ENCODE measurements around the gene RHOT1.
"Not testable (repeated sequence)": the region's sequence is repeated elsewhere in the genome, so short reads cannot be mapped to it uniquely, and the experiment has no call there.

Gene RHOT1

GRCh38 chr17:32240750-32241149, 98.4 kb downstream of the RHOT1 start:
- DNase-seq: no peak

- DNase-seq: no peak
Observed at GRCh38 chr17:32241640-32242039, 99.3 kb downstream of the RHOT1 start.

- DNase-seq: no peak
Observed at GRCh38 chr17:32249475-32249874, 107.2 kb downstream of the RHOT1 start.

- DNase-seq: peak; percentile 62 to 88
Observed at GRCh38 chr17:32253117-32253611, 110.9 kb downstream of the RHOT1 start.

- DNase-seq: peak; percentile 94 to 97
Observed at GRCh38 chr17:32256012-32256700, 113.9 kb downstream of the RHOT1 start.

GRCh38 chr17:32256701-32257019, 114.4 kb downstream of the RHOT1 start:
- peak; percentile 85 to 88 for DNase-seq

- DNase-seq: peak; percentile 99 to 100
Observed at GRCh38 chr17:32258383-32259140, 116.3 kb downstream of the RHOT1 start.

- no peak for DNase-seq
Observed at GRCh38 chr17:32259586-32259985, 117.3 kb downstream of the RHOT1 start.

- no peak for DNase-seq
Observed at GRCh38 chr17:32261417-32261736, 119.1 kb downstream of the RHOT1 start.

- no peak for DNase-seq
Observed at GRCh38 chr17:32261936-32262510, 119.7 kb downstream of the RHOT1 start.

- DNase-seq: not testable (repeated sequence)
Observed at GRCh38 chr17:32263515-32263914, 121.2 kb downstream of the RHOT1 start.

- no peak for DNase-seq
Observed at GRCh38 chr17:32264140-32264799, 122.0 kb downstream of the RHOT1 start.

GRCh38 chr17:32264823-32265191, 122.5 kb downstream of the RHOT1 start:
- DNase-seq: no peak

- DNase-seq: peak in 1 of 2 experiments; percentile 40
Observed at GRCh38 chr17:32265192-32265923, 123.1 kb downstream of the RHOT1 start, which contains the start of gene RHBDL3. Gene RHBDL3 (plus strand): TSS chr17:32265832. CDS start chr17:32266190, 358 bp downstream.

- DNase-seq: no peak
Observed at GRCh38 chr17:32266051-32266388, 123.7 kb downstream of the RHOT1 start.

- DNase-seq: peak; percentile 13 to 38
Observed at GRCh38 chr17:32266389-32267301, 124.3 kb downstream of the RHOT1 start.

- no peak for DNase-seq
Observed at GRCh38 chr17:32267690-32268205, 125.4 kb downstream of the RHOT1 start.

- DNase-seq: no peak
Observed at GRCh38 chr17:32268734-32269288, 126.5 kb downstream of the RHOT1 start.

GRCh38 chr17:32269377-32269776, 127.1 kb downstream of the RHOT1 start:
- DNase-seq: no peak

GRCh38 chr17:32271844-32272243, 129.5 kb downstream of the RHOT1 start:
- no peak for DNase-seq

GRCh38 chr17:32274101-32274500, 131.8 kb downstream of the RHOT1 start:
- no peak for DNase-seq

Measured in NCI-H524 (cell line).